SH-SY5Y (cell line): ENCODE data around the gene INSIG1.

Experiments used
- GATA2 ChIP-seq: IDR thresholded peaks from 2 replicates; pipeline ENCODE4 v1.6.1; 2011; ENCODE audit warnings: mild to moderate bottlenecking, low read depth, low read length
- GATA3 ChIP-seq: IDR thresholded peaks from 2 replicates; pipeline ENCODE4 v1.6.1; 2011; ENCODE audit warnings: low read depth, mild to moderate bottlenecking, low read length, moderate library complexity

DNA sequence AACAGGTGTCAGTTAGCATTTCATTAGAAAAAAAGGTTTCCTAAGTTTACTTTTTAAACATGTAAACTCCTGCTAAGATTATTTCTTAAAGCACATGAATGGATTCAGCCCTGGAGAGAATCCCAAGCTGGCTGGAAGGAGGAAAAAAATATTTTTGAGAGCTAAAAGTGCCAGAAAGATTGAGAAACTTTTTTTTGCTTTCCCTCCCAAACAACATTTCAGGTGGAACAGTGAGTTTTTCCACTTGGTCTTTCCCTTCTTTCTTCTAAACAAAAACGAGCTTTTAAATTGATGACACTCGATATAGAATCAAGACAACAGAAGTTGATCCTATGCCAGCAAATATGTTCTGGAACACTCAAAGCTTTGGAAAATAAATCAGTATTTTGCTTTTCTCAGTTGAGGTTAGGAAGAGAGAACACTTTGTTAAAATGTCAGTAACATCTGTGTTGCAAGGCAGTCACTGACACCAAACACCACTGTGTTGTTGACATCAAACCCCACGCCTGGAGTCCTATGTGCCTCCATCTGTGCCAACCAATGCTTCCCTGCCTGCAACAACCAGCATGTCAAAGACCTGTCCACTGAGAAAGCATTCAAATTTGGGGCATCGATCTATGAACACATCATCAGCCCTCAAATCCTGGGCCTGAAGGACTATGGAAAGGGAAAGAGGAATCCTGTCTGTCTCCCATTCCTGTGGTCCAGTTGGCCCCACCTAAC, 22.9 kb upstream of the INSIG1 start:
- TF ChIP-seq GATA3 (no peak), GATA2 (no peak)
